Trophoblast cell (in vitro differentiated cells and primary cell): ENCODE results near the gene TMEFF1.

Source experiments
- DNase-seq, 2 donors: peaks; one replicate each; pipeline ENCODE4 v3.0.0-alpha.2; 2016
- H2AFZ ChIP-seq: 2 replicates; pipeline ENCODE4 v1.6.1; 2013; ENCODE audit warnings: low read length, moderate library complexity, mild to moderate bottlenecking; ENCODE audit not compliant: insufficient read depth, poor library complexity
- H2AK5ac ChIP-seq: 2 replicates; pipeline ENCODE4 v1.6.1; 2013; ENCODE audit warnings: mild to moderate bottlenecking, low read length
- H2BK120ac ChIP-seq: 2 replicates; pipeline ENCODE4 v1.6.1; 2013; ENCODE audit warnings: low read length, mild to moderate bottlenecking, moderate library complexity; ENCODE audit not compliant: insufficient read depth, poor library complexity
- H2BK12ac ChIP-seq: 2 replicates; pipeline ENCODE4 v1.6.1; 2013; ENCODE audit warnings: mild to moderate bottlenecking, low read length, moderate library complexity
- H2BK5ac ChIP-seq: 2 replicates; pipeline ENCODE4 v1.6.1; 2013; ENCODE audit warnings: low read length, low read depth, moderate library complexity, mild to moderate bottlenecking; ENCODE audit not compliant: poor library complexity
- H3K14ac ChIP-seq: 2 replicates; pipeline ENCODE4 v1.6.1; 2013; ENCODE audit warnings: mild to moderate bottlenecking, low read length
- H3K18ac ChIP-seq: 2 replicates; pipeline ENCODE4 v1.6.1; 2013; ENCODE audit warnings: mild to moderate bottlenecking, low read length
- H3K23ac ChIP-seq: 2 replicates; pipeline ENCODE4 v1.6.1; 2013; ENCODE audit warnings: low read length
- H3K27ac ChIP-seq: 2 replicates; pipeline ENCODE4 v1.5.1; 2013; ENCODE audit warnings: low read depth, mild to moderate bottlenecking, inconsistent platforms, low read length, moderate library complexity
- H3K27me3 ChIP-seq: 2 replicates; pipeline ENCODE4 v1.6.1; 2013; ENCODE audit warnings: inconsistent platforms, mild to moderate bottlenecking, low read length, moderate library complexity; ENCODE audit not compliant: insufficient read depth
- H3K36me3 ChIP-seq, 2 experiments: 1 replicate in 1 of 2; 2 replicates in 1 of 2; pipeline ENCODE4 v1.6.1; 2013; ENCODE audit warnings: low read length in 2 of 2, mild to moderate bottlenecking in 2 of 2, moderate library complexity in 1 of 2; ENCODE audit not compliant: insufficient read depth in 2 of 2, control insufficient read depth in 1 of 2
- H3K4ac ChIP-seq: 2 replicates; pipeline ENCODE4 v1.6.1; 2013; ENCODE audit warnings: low read depth, mild to moderate bottlenecking, low read length, moderate library complexity
- H3K4me1 ChIP-seq, 2 experiments: 1 replicate in 1 of 2; 2 replicates in 1 of 2; pipeline ENCODE4 v1.6.1; 2013; ENCODE audit warnings: low read length in 2 of 2, mild to moderate bottlenecking in 2 of 2, moderate library complexity in 1 of 2; ENCODE audit not compliant: insufficient read depth in 2 of 2, control insufficient read depth in 1 of 2
- H3K4me2 ChIP-seq: 2 replicates; pipeline ENCODE4 v1.6.1; 2013; ENCODE audit warnings: inconsistent platforms, mild to moderate bottlenecking, low read length, moderate library complexity
- H3K4me3 ChIP-seq: 2 replicates; pipeline ENCODE4 v1.5.1; 2013; ENCODE audit warnings: mild to moderate bottlenecking, low read depth, low read length, inconsistent platforms
- H3K79me1 ChIP-seq: one replicate; pipeline ENCODE4 v1.6.1; 2013; ENCODE audit warnings: low read length
- H3K79me2 ChIP-seq: 2 replicates; pipeline ENCODE4 v1.6.1; 2013; ENCODE audit warnings: low read length, mild to moderate bottlenecking; ENCODE audit not compliant: control insufficient read depth, insufficient read depth, poor library complexity
- H3K9ac ChIP-seq: 2 replicates; pipeline ENCODE4 v1.6.1; 2013; ENCODE audit warnings: mild to moderate bottlenecking, low read length
- H3K9me3 ChIP-seq: 2 replicates; pipeline ENCODE4 v1.6.1; 2013; ENCODE audit warnings: low read depth, mild to moderate bottlenecking, control low read depth, inconsistent platforms, low read length; ENCODE audit not compliant: insufficient read depth
- H4K12ac ChIP-seq: 2 replicates; pipeline ENCODE4 v1.6.1; 2013; ENCODE audit warnings: low read depth, mild to moderate bottlenecking, low read length, moderate library complexity
- H4K8ac ChIP-seq: 2 replicates; pipeline ENCODE4 v1.6.1; 2013; ENCODE audit warnings: low read depth, mild to moderate bottlenecking, low read length, moderate library complexity
- H4K91ac ChIP-seq: one replicate; pipeline ENCODE4 v1.6.1; 2013; ENCODE audit warnings: low read depth, mild to moderate bottlenecking, low read length, moderate library complexity
- WGBS: extraction: QIAGEN DNeasy Blood & Tissue Kit; methylation state at CpG from one replicate; pipeline ENCODE4 v1.1.7; 2013; ENCODE audit warnings: missing lambda C conversion rate; ENCODE audit not compliant: insufficient read length, insufficient coverage; ENCODE audit errors: extremely low coverage; 5-methylcytosine and 5-hydroxymethylcytosine counted together

Gene TMEFF1

DNA sequence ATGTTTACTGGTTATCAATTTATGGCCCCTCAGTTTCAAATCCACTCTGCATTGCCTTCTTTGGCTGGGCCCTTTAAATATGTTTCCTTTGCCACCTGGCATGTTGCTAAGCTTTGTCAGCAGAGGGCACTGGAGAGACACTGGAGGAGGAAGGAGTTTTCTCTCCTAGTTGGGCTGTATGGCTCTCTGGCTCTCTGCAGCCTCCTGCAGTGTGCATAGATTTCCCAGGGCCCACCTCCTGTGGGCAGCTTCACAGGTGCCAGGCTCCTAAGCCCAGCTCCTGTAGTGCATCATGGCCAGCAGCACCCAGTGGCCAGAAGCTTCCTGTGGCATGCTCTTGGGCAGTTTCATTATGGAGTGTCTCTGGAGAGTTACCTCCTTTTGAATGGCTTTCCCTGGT is 128.3 kb downstream of the TMEFF1 start:
- no peak overlapping the region for H3K4me2 ChIP-seq
- no peak overlapping the region for H3K4me3 ChIP-seq
- no peak overlapping the region for H2AFZ ChIP-seq
- no peaks in the 10 kb centered on the region for H3K27me3 ChIP-seq
- no peak overlapping the region for H4K91ac ChIP-seq
- no peak overlapping the region for H3K23ac ChIP-seq
- no peak overlapping the region for H2BK120ac ChIP-seq
- no peaks in the 10 kb centered on the region for H3K79me2 ChIP-seq
- H3K4me1 ChIP-seq: peaks cover 0 to 6% of the 10 kb centered on the region in 2 experiments
- no peak overlapping the region for H4K12ac ChIP-seq
- H4K8ac ChIP-seq: no peak overlapping the region
- no peak overlapping the region for H2BK12ac ChIP-seq
- H3K9me3 ChIP-seq: no peaks in the 10 kb centered on the region
- no peaks in the 10 kb centered on the region for H3K79me1 ChIP-seq
- H2AK5ac ChIP-seq: no peak overlapping the region
- no peak overlapping the region for H3K27ac ChIP-seq
- no peak overlapping the region for H3K4ac ChIP-seq
- H2BK5ac ChIP-seq: no peak overlapping the region
- peak; percentile 19 to 70 for DNase-seq
- H3K14ac ChIP-seq: no peak overlapping the region
- no peak overlapping the region for H3K18ac ChIP-seq
- H3K36me3 ChIP-seq: no peaks in the 10 kb centered on the region
- H3K9ac ChIP-seq: no peak overlapping the region

DNA sequence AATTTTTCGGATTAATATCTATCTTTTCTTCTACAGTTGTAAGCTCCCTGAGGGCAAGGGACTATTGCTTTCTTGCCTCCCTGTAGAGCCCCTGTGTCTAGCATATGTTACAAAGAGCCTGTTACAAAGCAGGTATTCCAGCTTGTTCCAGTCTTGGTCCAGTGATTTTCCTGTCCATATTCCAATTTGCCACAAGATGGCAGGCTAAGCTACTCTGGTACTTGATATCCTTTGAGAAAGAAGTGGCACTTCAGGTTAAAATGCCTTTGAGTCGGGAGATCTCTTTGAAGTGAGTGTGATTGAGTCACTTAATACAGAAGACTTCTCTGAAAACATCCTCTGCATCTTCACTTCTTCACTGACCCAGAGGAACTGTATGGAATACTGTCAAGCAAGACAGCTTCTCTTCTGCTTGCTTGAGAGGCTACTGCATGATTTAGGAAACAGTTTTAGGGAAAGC is 129.4 kb downstream of the TMEFF1 start:
- H3K27me3 ChIP-seq: no peaks in the 10 kb centered on the region
- no peak overlapping the region for H2BK5ac ChIP-seq
- no peak overlapping the region for H3K18ac ChIP-seq
- H3K4me2 ChIP-seq: no peak overlapping the region
- H2AK5ac ChIP-seq: no peak overlapping the region
- H3K9me3 ChIP-seq: no peaks in the 10 kb centered on the region
- H2BK12ac ChIP-seq: no peak overlapping the region
- H3K27ac ChIP-seq: no peak overlapping the region
- H3K23ac ChIP-seq: no peak overlapping the region
- no peak overlapping the region for H4K12ac ChIP-seq
- no peak overlapping the region for H3K4me3 ChIP-seq
- H3K9ac ChIP-seq: no peak overlapping the region
- peaks cover 0 to 6% of the 10 kb centered on the region in 2 experiments for H3K4me1 ChIP-seq
- H4K8ac ChIP-seq: no peak overlapping the region
- no peak overlapping the region for H2BK120ac ChIP-seq
- H3K4ac ChIP-seq: no peak overlapping the region
- no peaks in the 10 kb centered on the region for H3K36me3 ChIP-seq
- WGBS: no CpG with 5 or more reads among the region's 2 CpGs
- no peak overlapping the region for H4K91ac ChIP-seq
- no peaks in the 10 kb centered on the region for H3K79me2 ChIP-seq
- DNase-seq: peak; percentile 76 to 97
- no peaks in the 10 kb centered on the region for H3K79me1 ChIP-seq
- no peak overlapping the region for H2AFZ ChIP-seq
- H3K14ac ChIP-seq: no peak overlapping the region

DNA sequence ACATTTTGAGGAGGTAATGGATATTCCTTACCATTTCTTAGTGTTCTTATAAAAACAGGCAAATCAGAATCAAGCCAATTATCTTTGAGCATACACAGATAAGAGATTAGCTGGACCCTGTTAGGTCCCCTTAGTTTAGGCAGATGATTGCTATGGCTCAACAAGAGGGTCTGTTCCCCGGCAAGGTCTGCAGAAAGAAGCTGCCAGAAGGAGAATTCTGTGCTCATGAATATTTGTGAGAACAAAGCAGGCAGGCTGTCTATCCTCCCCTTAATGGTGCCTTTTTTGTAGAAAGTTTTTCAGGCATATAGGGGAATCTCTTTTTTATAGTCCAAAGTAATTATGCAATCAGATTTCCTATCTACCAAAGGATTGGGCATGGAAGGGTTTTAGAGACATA is 132.5 kb downstream of the TMEFF1 start:
- H3K14ac ChIP-seq: no peak overlapping the region

DNA sequence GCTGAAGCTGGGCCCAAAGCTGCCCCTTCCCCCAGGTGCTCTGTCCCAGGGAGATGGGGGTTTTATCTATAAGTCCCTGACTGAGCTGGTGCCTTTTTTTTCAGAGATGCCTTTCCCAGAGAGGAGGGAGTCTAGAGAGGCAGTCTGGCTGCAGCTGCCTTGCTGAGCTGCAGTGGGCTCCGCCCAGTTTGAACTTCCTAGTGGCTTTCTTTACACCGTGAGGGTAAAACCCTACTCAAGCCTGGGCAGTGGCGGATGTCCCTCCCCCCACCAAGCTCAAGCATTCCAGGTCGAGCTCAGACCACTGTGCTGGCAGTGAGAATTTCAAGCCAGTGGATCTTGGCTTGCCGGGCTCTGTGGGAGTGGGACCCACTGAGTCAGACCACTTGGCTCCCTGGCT is 146.2 kb downstream of the TMEFF1 start:
- H4K91ac ChIP-seq: no peak overlapping the region

More for the DNA sequence above, 132.5 kb downstream of the TMEFF1 start:
- Histone ChIP-seq H2AFZ (no peak overlapping the region), H3K79me1 (no peaks in the 10 kb centered on the region), H3K27ac (no peak overlapping the region), H4K12ac (no peak overlapping the region), H3K36me3 (no peaks in the 10 kb centered on the region), H3K4me1 (no peaks in the 10 kb centered on the region), H3K9ac (no peak overlapping the region), H3K4me2 (no peak overlapping the region), H3K4me3 (no peak overlapping the region), H3K9me3 (no peaks in the 10 kb centered on the region), H3K18ac (no peak overlapping the region), H2BK120ac (no peak overlapping the region), H3K27me3 (no peaks in the 10 kb centered on the region), H2BK5ac (no peak overlapping the region), H4K91ac (no peak overlapping the region), H3K79me2 (no peaks in the 10 kb centered on the region), H3K23ac (no peak overlapping the region), H2AK5ac (no peak overlapping the region), H3K4ac (no peak overlapping the region), H2BK12ac (no peak overlapping the region), H4K8ac (no peak overlapping the region)
- no CpG with 5 or more reads among the region's 1 CpG for WGBS
- DNase-seq: no peak

More for the DNA sequence above, 146.2 kb downstream of the TMEFF1 start:
- no peak overlapping the region for H2BK5ac ChIP-seq
- H4K8ac ChIP-seq: no peak overlapping the region
- H3K4me2 ChIP-seq: no peak overlapping the region
- H3K79me1 ChIP-seq: no peaks in the 10 kb centered on the region
- no peak overlapping the region for H3K27ac ChIP-seq
- H2AFZ ChIP-seq: no peak overlapping the region
- DNase-seq: no peak
- H3K36me3 ChIP-seq: no peaks in the 10 kb centered on the region
- H3K9ac ChIP-seq: no peak overlapping the region
- no peak overlapping the region for H3K4me3 ChIP-seq
- no peak overlapping the region for H3K4ac ChIP-seq
- no peak overlapping the region for H3K23ac ChIP-seq
- peaks cover 2% of the 10 kb centered on the region for H3K9me3 ChIP-seq
- H3K79me2 ChIP-seq: no peaks in the 10 kb centered on the region
- H4K12ac ChIP-seq: no peak overlapping the region
- no peak overlapping the region for H2BK120ac ChIP-seq
- H3K14ac ChIP-seq: no peak overlapping the region
- no peaks in the 10 kb centered on the region for H3K27me3 ChIP-seq
- H2AK5ac ChIP-seq: no peak overlapping the region
- H2BK12ac ChIP-seq: no peak overlapping the region
- H3K4me1 ChIP-seq: no peaks in the 10 kb centered on the region
- no CpG with 5 or more reads among the region's 5 CpGs for WGBS
- no peak overlapping the region for H3K18ac ChIP-seq
